Body of pancreas (tissue), 4 donors: ENCODE measurements around the gene ENO2.

Experiments
- POLR2A ChIP-seq, 3 donors: fragments of 450-650 bp; IDR thresholded peaks; one replicate each; pipeline ENCODE4 v1.6.1; 2016; ENCODE audit warnings: antibody characterized with exemption in 3 of 3, mild to moderate bottlenecking in 2 of 3
- TF ChIP-seq, protein P1 (sequence below), 7 experiments: fragments of 450-650 bp in 4 of 7; fragments of 200-600 bp in 3 of 7; sonication (generic) in 3 of 7; IDR thresholded peaks; one replicate each; pipeline ENCODE4 v1.5.1; 2016 to 2019; ENCODE audit warnings: antibody characterized with exemption in 7 of 7

DNA sequence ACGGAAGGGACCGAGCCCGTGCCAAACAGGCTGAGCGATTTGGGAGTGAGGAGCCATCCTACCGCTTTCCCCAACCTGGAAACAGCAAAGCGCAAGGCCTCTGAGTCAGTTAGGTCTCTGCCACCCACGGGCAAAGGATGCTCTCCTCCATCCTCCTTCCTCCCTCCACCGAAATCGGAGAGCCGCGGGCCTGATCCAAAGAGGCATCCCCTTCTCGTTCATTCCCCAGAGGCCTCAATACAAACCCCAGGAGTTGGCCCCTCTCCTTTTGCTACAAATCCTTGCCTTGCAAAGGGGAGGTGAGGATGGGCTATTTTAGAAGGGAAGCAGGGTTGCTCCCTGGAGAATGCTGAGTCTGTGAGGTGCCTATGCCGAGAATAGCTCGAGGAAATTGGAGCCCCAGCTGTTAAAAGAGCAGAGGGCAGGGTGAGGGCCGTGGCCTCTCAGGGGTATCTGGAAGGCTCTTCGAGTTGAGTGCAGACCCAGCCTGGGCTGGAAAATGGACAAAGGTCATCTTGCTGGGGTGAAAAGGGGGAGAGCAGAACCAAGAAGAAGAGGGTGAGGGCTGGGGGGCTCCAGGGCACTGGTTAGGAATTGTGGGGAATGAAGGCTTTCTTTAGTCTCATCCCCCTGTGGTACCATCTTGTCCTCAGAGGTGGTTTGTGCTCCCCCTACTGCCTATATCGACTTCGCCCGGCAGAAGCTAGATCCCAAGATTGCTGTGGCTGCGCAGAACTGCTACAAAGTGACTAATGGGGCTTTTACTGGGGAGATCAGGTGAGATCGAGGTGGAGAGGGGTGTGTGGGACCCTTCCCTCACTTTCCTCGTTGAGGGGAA lies 46.0 kb upstream of the ENO2 start:
- TF ChIP-seq, protein P1, sequence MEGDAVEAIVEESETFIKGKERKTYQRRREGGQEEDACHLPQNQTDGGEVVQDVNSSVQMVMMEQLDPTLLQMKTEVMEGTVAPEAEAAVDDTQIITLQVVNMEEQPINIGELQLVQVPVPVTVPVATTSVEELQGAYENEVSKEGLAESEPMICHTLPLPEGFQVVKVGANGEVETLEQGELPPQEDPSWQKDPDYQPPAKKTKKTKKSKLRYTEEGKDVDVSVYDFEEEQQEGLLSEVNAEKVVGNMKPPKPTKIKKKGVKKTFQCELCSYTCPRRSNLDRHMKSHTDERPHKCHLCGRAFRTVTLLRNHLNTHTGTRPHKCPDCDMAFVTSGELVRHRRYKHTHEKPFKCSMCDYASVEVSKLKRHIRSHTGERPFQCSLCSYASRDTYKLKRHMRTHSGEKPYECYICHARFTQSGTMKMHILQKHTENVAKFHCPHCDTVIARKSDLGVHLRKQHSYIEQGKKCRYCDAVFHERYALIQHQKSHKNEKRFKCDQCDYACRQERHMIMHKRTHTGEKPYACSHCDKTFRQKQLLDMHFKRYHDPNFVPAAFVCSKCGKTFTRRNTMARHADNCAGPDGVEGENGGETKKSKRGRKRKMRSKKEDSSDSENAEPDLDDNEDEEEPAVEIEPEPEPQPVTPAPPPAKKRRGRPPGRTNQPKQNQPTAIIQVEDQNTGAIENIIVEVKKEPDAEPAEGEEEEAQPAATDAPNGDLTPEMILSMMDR (IDR thresholded peaks at IDR 0.05): no peak
- no peak for TF ChIP-seq POLR2A (IDR thresholded peaks at IDR 0.05)
